H1 (cell line): ENCODE measurements around the gene MAML1. TPM values are rescaled to one million over a fixed set of nuclear protein-coding genes. Genes with fewer than 3 reads are reported as not detected.

Experiments
- CTCF ChIA-PET: fragments of 300-600 bp; sonication (Branson Sonifier 250); formaldehyde crosslinking; loops from one replicate; lab custom pipeline; 2021; ENCODE audit not compliant: partially characterized antibody; lab: Charles Lee
- POLR2A ChIA-PET: fragments of 300-600 bp; sonication (Branson Sonifier 250); formaldehyde crosslinking; loops from one replicate; lab custom pipeline; 2021; ENCODE audit warnings: inconsistent platforms; ENCODE audit not compliant: partially characterized antibody; lab: Charles Lee
- DNase-seq, 2 experiments: peaks; one replicate each; pipeline versions ENCODE4 v3.0.0 to v3.0.0-alpha.2; 2010 to 2022; ENCODE audit warnings: low spot score in 2 of 2, low read depth in 1 of 2, mixed read lengths in 1 of 2
- FAIRE-seq: peaks from 2 replicates; lab custom pipeline; 2011; peaks lifted over from hg19 to GRCh38; lab: Jason Lieb, UNC
- H2AFZ ChIP-seq: 2 replicates; pipeline ENCODE4 v1.8.1; 2012; ENCODE audit warnings: low read length, inconsistent platforms
- H2AK5ac ChIP-seq: 2 replicates; pipeline ENCODE4 v1.6.1; 2013; ENCODE audit warnings: low read depth, low read length
- H2BK120ac ChIP-seq: replicated peaks from 2 replicates; pipeline ENCODE3; 2013; ENCODE audit warnings: low read depth, low read length, inconsistent platforms
- H2BK12ac ChIP-seq: 2 replicates; pipeline ENCODE4 v1.6.1; 2013; ENCODE audit warnings: low read depth, low read length
- H2BK15ac ChIP-seq: 2 replicates; pipeline ENCODE4 v1.6.1; 2013; ENCODE audit warnings: low read length
- H2BK20ac ChIP-seq: 2 replicates; pipeline ENCODE4 v1.6.1; 2013; ENCODE audit warnings: low read length
- H2BK5ac ChIP-seq: 2 replicates; pipeline ENCODE4 v1.6.1; 2013; ENCODE audit warnings: low read depth, low read length
- H3K14ac ChIP-seq: 2 replicates; pipeline ENCODE4 v1.6.1; 2013; ENCODE audit warnings: inconsistent platforms; ENCODE audit not compliant: insufficient read length
- H3K18ac ChIP-seq: 2 replicates; pipeline ENCODE4 v1.6.1; 2013; ENCODE audit warnings: low read length; ENCODE audit errors: extremely low read depth
- H3K23ac ChIP-seq: 2 replicates; pipeline ENCODE4 v1.6.1; 2013; ENCODE audit warnings: inconsistent platforms; ENCODE audit not compliant: insufficient read length
- H3K23me2 ChIP-seq: 2 replicates; pipeline ENCODE4 v1.6.1; 2013; ENCODE audit warnings: low read depth, low read length
- H3K27ac ChIP-seq: 2 replicates; pipeline ENCODE4 v1.6.1; 2011; ENCODE audit warnings: low read depth, low read length, inconsistent platforms
- H3K27me3 ChIP-seq, 4 experiments: replicated peaks in 1 of 4; 1 replicate in 1 of 4; 2 replicates in 3 of 4; pipeline versions ENCODE4 v1.6.1 to v1.8.1; 2011 to 2013; ENCODE audit warnings: low read length in 3 of 4, mild to moderate bottlenecking in 3 of 4, inconsistent platforms in 2 of 4, mixed read lengths in 2 of 4, moderate library complexity in 1 of 4; ENCODE audit not compliant: control insufficient read depth in 3 of 4, insufficient read depth in 3 of 4; ENCODE audit errors: extremely low read depth in 1 of 4
- H3K36me3 ChIP-seq, 4 experiments: 2 replicates each; pipeline versions ENCODE4 v1.6.1 to v1.8.1; 2011 to 2013; ENCODE audit warnings: mild to moderate bottlenecking in 4 of 4, low read length in 3 of 4, moderate library complexity in 2 of 4, control low read depth in 1 of 4, inconsistent platforms in 1 of 4; ENCODE audit not compliant: insufficient read depth in 4 of 4, control insufficient read depth in 2 of 4
- H3K4ac ChIP-seq: replicated peaks from 2 replicates; pipeline ENCODE3; 2013; ENCODE audit warnings: low read length, low read depth, mixed read lengths, inconsistent platforms; ENCODE audit not compliant: insufficient read length
- H3K4me1 ChIP-seq, 4 experiments: replicated peaks in 1 of 4; 1 replicate in 1 of 4; 2 replicates in 3 of 4; pipeline versions ENCODE4 v1.6.1 to v1.8.1; 2011 to 2013; ENCODE audit warnings: low read length in 3 of 4, inconsistent platforms in 2 of 4, mixed read lengths in 1 of 4; ENCODE audit not compliant: insufficient read depth in 4 of 4, control insufficient read depth in 3 of 4
- H3K4me2 ChIP-seq, 2 experiments: 2 replicates each; pipeline versions ENCODE4 v1.6.1 to v1.8.1; 2011 to 2013; ENCODE audit warnings: low read depth in 2 of 2, low read length in 2 of 2, control low read depth in 1 of 2, inconsistent platforms in 1 of 2, mild to moderate bottlenecking in 1 of 2; ENCODE audit not compliant: insufficient read depth in 1 of 2
- H3K4me3 ChIP-seq, 4 experiments: fragments of 200-600, 300-600 bp in 1 of 4; sonication (generic), shearing (Covaris generic), sonication (Bioruptor Twin) in 1 of 4; 2 replicates each; pipeline versions ENCODE4 v1.5.1 to v1.8.1; 2011 to 2016; ENCODE audit warnings: low read length in 4 of 4, low read depth in 3 of 4, control low read depth in 2 of 4, inconsistent platforms in 2 of 4, mild to moderate bottlenecking in 2 of 4, mixed read lengths in 1 of 4, moderate library complexity in 1 of 4; ENCODE audit not compliant: insufficient read depth in 2 of 4; ENCODE audit errors: extremely low read depth in 1 of 4
- H3K56ac ChIP-seq: replicated peaks from 2 replicates; pipeline ENCODE3; 2013; ENCODE audit warnings: low read depth, mild to moderate bottlenecking, mixed read lengths, low read length, inconsistent platforms; ENCODE audit not compliant: insufficient read length
- H3K79me1 ChIP-seq: 2 replicates; pipeline ENCODE4 v1.6.1; 2013; ENCODE audit warnings: low read depth, low read length, control low read depth
- H3K79me2 ChIP-seq, 2 experiments: 2 replicates each; pipeline versions ENCODE4 v1.6.1 to v1.8.1; 2012 to 2013; ENCODE audit warnings: low read length in 2 of 2, mild to moderate bottlenecking in 2 of 2, inconsistent platforms in 1 of 2; ENCODE audit not compliant: insufficient read depth in 2 of 2, control insufficient read depth in 1 of 2
- H3K9ac ChIP-seq, 4 experiments: replicated peaks in 1 of 4; 1 replicate in 1 of 4; 2 replicates in 3 of 4; pipeline versions ENCODE4 v1.6.1 to v1.8.1; 2011 to 2013; ENCODE audit warnings: low read depth in 3 of 4, low read length in 3 of 4, control low read depth in 2 of 4, mild to moderate bottlenecking in 2 of 4, moderate library complexity in 2 of 4, inconsistent platforms in 1 of 4; ENCODE audit errors: extremely low read depth in 1 of 4
- H3K9me3 ChIP-seq, 2 experiments: 2 replicates each; pipeline versions ENCODE4 v1.6.1 to v1.8.1; 2012 to 2013; ENCODE audit warnings: mild to moderate bottlenecking in 2 of 2, moderate library complexity in 2 of 2, control low read depth in 1 of 2, inconsistent platforms in 1 of 2, low read depth in 1 of 2, low read length in 1 of 2, mixed read lengths in 1 of 2; ENCODE audit not compliant: insufficient read depth in 2 of 2
- H4K20me1 ChIP-seq, 2 experiments: replicated peaks in 1 of 2; 2 replicates each; pipeline versions ENCODE3 to v1.8.1; 2011 to 2013; ENCODE audit warnings: inconsistent platforms in 2 of 2, low read length in 2 of 2, mild to moderate bottlenecking in 1 of 2; ENCODE audit not compliant: insufficient read depth in 2 of 2, control insufficient read depth in 1 of 2
- H4K5ac ChIP-seq: 2 replicates; pipeline ENCODE4 v1.6.1; 2013; ENCODE audit warnings: low read length, low read depth, mixed read lengths, inconsistent platforms; ENCODE audit not compliant: insufficient read length
- H4K8ac ChIP-seq: 2 replicates; pipeline ENCODE4 v1.8.0; 2013; ENCODE audit warnings: mild to moderate bottlenecking, moderate library complexity, low read length, inconsistent platforms; ENCODE audit not compliant: insufficient read depth; ENCODE audit errors: extremely low read depth
- H4K91ac ChIP-seq: replicated peaks from 2 replicates; pipeline ENCODE3; 2013; ENCODE audit warnings: low read length, mixed read lengths, inconsistent platforms; ENCODE audit not compliant: insufficient read length
- KDM1A ChIP-seq: fragments of 200-600, 300-600 bp; sonication (generic); IDR thresholded peaks from 2 replicates; pipeline ENCODE4 v1.7.1; 2016; ENCODE audit warnings: mild to moderate bottlenecking, low read length, borderline replicate concordance
- RFX5 ChIP-seq: IDR thresholded peaks from 2 replicates; pipeline ENCODE4 v1.6.1; 2011; ENCODE audit warnings: low read depth, low read length, improper control_type of control experiment, borderline replicate concordance
- WGBS, 2 experiments: shearing (Covaris generic) in 1 of 2; methylation state at CpG; one replicate each; pipeline versions ENCODE4 v1.1.6 to v1.1.7; 2013 to 2015; ENCODE audit warnings: low lambda C conversion rate in 2 of 2, mixed read lengths in 2 of 2, inconsistent platforms in 1 of 2, low coverage in 1 of 2, missing lambda C conversion rate in 1 of 2; ENCODE audit not compliant: insufficient replicate concordance in 2 of 2, insufficient coverage in 1 of 2, insufficient read length in 1 of 2; ENCODE audit errors: extremely low coverage in 1 of 2, missing lambda C conversion rate in 1 of 2; 5-methylcytosine and 5-hydroxymethylcytosine counted together
- polyA plus RNA-seq, 7 experiments: library from polyadenylated mRNA; depleted of rRNA in 3 of 7; stranded (reverse) in 5 of 7; unstranded in 2 of 7; fragments of >200 nt in 5 of 7; fragments of 200-250 nt in 2 of 7; gene quantifications; 1 replicate in 5 of 7; 2 replicates in 1 of 7; 4 replicates in 1 of 7; pipeline versions ENCODE4 v1.2.1 to v1.2.3, GENCODE V29; 2011 to 2013; ENCODE audit warnings: missing spikeins in 2 of 7, mixed read lengths in 2 of 7
- total RNA-seq: library from RNA; stranded (reverse); fragmentation: NEBNext Ultra II Directional; extraction: Animal tissue kit (Norgen Biotek cat#: 25700); gene quantifications from 2 replicates; pipeline ENCODE4 v1.2.1, GENCODE V29; 2021

MAML1 gene
- total and polyA plus RNA-seq, 2 of the 8 experiments (the other 6 are each of a cell fraction or from before 2014, with no cell fraction given), result 17.1 to 41.9 TPM

GRCh38 chr5:179796877-179797608, 64.4 kb downstream of the MAML1 start:
- FAIRE-seq (no peak), DNase-seq (no peak)
- POLR2A ChIA-PET, result interaction anchor here (0.9 to 16.9 kb wide), 13 partner anchors 10 to 173 kb away, joined by 3 to 207 read pairs (median 5); partner anchors contain the start of genes HNRNPH1, MGAT4B and SQSTM1
- Histone ChIP-seq H3K27ac (no peak overlapping the region), H3K23me2 (peaks cover 7% of the 10 kb centered on the region), H3K79me1 (no peaks in the 10 kb centered on the region), H3K4me2 (peak overlapping the region; percentile 54 to 91; a peak in 3 of 4 replicates), H3K4me3 (peak overlapping the region; percentile 53 to 88 (median 58)), H3K36me3 (peaks cover 12 to 31% (median 27%) of the 10 kb centered on the region in 4 experiments), H2AFZ (no peak overlapping the region), H3K79me2 (no peaks in the 10 kb centered on the region), H4K20me1 (peaks cover 8 to 20% of the 10 kb centered on the region in 2 experiments), H3K14ac (no peak overlapping the region), H2BK15ac (0 out of 2 replicates have a peak overlapping the region, but pooled peaks have one; percentile 16), H3K9ac (no peak overlapping the region), H3K27me3 (peaks cover 0 to 2% (median 0%) of the 10 kb centered on the region in 4 experiments; a peak in 1 of 7 replicates), H4K8ac (peak overlapping the region; percentile 35; the same call in 1 of the 2 replicates), H3K4ac (no peak overlapping the region), H2BK20ac (no peak overlapping the region), H3K23ac (no peak overlapping the region), H3K9me3 (no peaks in the 10 kb centered on the region), H2BK120ac (no peak overlapping the region), H2BK5ac (0 out of 2 replicates have a peak overlapping the region, but pooled peaks have one; percentile 24), H4K91ac (no peak overlapping the region), H3K56ac (no peak overlapping the region), H2AK5ac (no peak overlapping the region; the same call in 1 of the 2 replicates), H4K5ac (no peak overlapping the region), H3K18ac (peak overlapping the region; percentile 78; the same call in 1 of the 2 replicates), H3K4me1 (peaks cover 0 to 15% (median 11%) of the 10 kb centered on the region in 4 experiments; a peak in 5 of 7 replicates), H2BK12ac (0 out of 2 replicates have a peak overlapping the region, but pooled peaks have one; percentile 50)
- CTCF ChIA-PET, result interaction anchor here (0.7 to 2.4 kb wide), 8 partner anchors 8 to 129 kb away, joined by 3 to 6 read pairs (median 3); no protein-coding TSS in a partner anchor
- WGBS, 2 experiments, result 89% methylated on average over 21 of the region's 21 CpGs; no CpG with 5 or more reads in 1 of the 2 experiments
- no peak for TF ChIP-seq RFX5
- peak; percentile 83; the same call in 1 of the 2 replicates for TF ChIP-seq KDM1A
